Sigmoid colon (tissue), 7 donors: ENCODE data around the gene IRF5. TPM values are rescaled to one million over a fixed set of nuclear protein-coding genes. Genes with fewer than 3 reads are reported as not detected.
A peak's percentile ranks its signal among the peaks of the same experiment; 100 is the strongest.
"Not testable (repeated sequence)": the region's sequence is repeated elsewhere in the genome, so short reads cannot be mapped to it uniquely, and the experiment has no call there.

Experiments
- DNase-seq: peaks from one replicate; pipeline ENCODE4 v3.0.0-alpha.2; 2019
- H3K27ac ChIP-seq, 4 donors: fragments of 200-600 bp; sonication (generic); one replicate each; pipeline ENCODE4 v1.5.1; 2016 to 2019; ENCODE audit warnings: mild to moderate bottlenecking in 1 of 4
- H3K27me3 ChIP-seq, 3 donors: fragments of 200-600 bp; sonication (generic); one replicate each; pipeline ENCODE4 v1.5.1; 2019; ENCODE audit warnings: mild to moderate bottlenecking in 1 of 3
- H3K36me3 ChIP-seq, 4 donors: fragments of 200-600 bp; sonication (generic); one replicate each; pipeline ENCODE4 v1.5.1; 2016 to 2019
- H3K4me1 ChIP-seq, 4 donors: fragments of 200-600 bp; sonication (generic); one replicate each; pipeline ENCODE4 v1.5.1; 2017 to 2019
- H3K4me3 ChIP-seq, 4 donors: fragments of 200-600 bp; sonication (generic); one replicate each; pipeline ENCODE4 v1.5.1; 2017 to 2019; ENCODE audit warnings: mild to moderate bottlenecking in 2 of 4, moderate library complexity in 1 of 4
- H3K9me3 ChIP-seq, 4 donors: fragments of 200-600 bp in 3 of 4; sonication (generic) in 3 of 4; one replicate each; pipeline versions ENCODE4 v1.5.1 to v1.6.1; 2013 to 2019
- EP300 ChIP-seq, 4 donors: sonication (generic); formaldehyde crosslinking; IDR thresholded peaks; one replicate each; pipeline ENCODE4 v1.6.1; 2017; ENCODE audit warnings: antibody characterized with exemption in 4 of 4
- POLR2A ChIP-seq, 2 donors: fragments of 450-650 bp; IDR thresholded peaks; one replicate each; pipeline ENCODE4 v1.6.1; 2016; ENCODE audit warnings: antibody characterized with exemption in 2 of 2, mild to moderate bottlenecking in 2 of 2, moderate library complexity in 2 of 2
- POLR2AphosphoS5 ChIP-seq, 4 donors: sonication (generic); formaldehyde crosslinking; IDR thresholded peaks; one replicate each; pipeline ENCODE4 v1.6.1; 2017; ENCODE audit warnings: antibody characterized with exemption in 4 of 4
- WGBS, 2 donors: extraction: QIAGEN DNeasy Blood & Tissue Kit; methylation state at CpG; one replicate each; pipeline ENCODE4 v1.1.7; 2013; 5-methylcytosine and 5-hydroxymethylcytosine counted together
- intact Hi-C: fragments of 100-400 bp; cut with DNase I; formaldehyde crosslinking; loops from one replicate; pipeline ENCODE4 v1.15.1; 2023
- polyA plus RNA-seq, 3 donors: library from polyadenylated mRNA; stranded (reverse); fragments of 200-250 nt; gene quantifications; one replicate each; pipeline ENCODE4 v1.2.3, GENCODE V29; 2013
- small RNA-seq, 3 donors: library from RNA; depleted of rRNA; stranded (forward); fragments of <200 nt; gene quantifications; one replicate each; pipeline ENCODE3, GENCODE V24; 2016
- total RNA-seq, 4 donors: library from RNA; depleted of rRNA; stranded (reverse); fragments of >200 nt; gene quantifications; one replicate each; pipeline ENCODE4 v1.1.0, GENCODE V29; 2016
- TF ChIP-seq, protein P1 (sequence below), 4 experiments: fragments of 450-650 bp in 3 of 4; fragments of 200-600 bp in 1 of 4; IDR thresholded peaks; one replicate each; pipeline ENCODE4 v1.5.1; 2016 to 2019; ENCODE audit warnings: antibody characterized with exemption in 4 of 4, mild to moderate bottlenecking in 3 of 4, moderate library complexity in 2 of 4
- donor health status: healthy with polysubstance abuse.
- donor health status: Bipolar disorder and iron deficiency.
- donor health status: healthy.

Gene IRF5
- total and polyA plus RNA-seq, 7 donors, result 4.6 to 15.3 (median 6.6) TPM

DNA sequence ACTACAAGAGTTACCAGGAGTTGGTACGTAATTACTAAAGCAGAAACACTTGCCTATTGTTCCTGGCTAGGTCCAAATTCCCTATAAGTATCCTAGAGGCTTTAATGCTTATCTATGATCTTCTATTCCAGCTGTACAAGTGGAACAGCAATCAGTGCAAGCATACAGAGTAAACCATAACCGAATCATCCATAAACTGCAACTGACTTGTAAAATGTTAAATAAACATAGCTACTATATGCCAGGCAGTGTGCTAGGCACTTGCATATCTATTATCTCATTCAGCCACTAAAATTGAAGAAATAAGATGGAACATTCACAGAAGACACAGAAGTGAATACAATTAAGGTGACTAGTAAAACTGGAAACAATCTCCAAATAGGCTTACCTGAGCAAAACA, 55.7 kb downstream of the IRF5 start:
- Histone ChIP-seq H3K27ac (no peak overlapping the region), H3K4me3 (no peak overlapping the region), H3K9me3 (no peaks in the 10 kb centered on the region), H3K4me1 (peaks cover 0 to 3% (median 0%) of the 10 kb centered on the region in 4 donors), H3K36me3 (peaks cover 0 to 88% (median 13%) of the 10 kb centered on the region in 4 donors), H3K27me3 (no peaks in the 10 kb centered on the region)
- TF ChIP-seq EP300 (IDR thresholded peaks at IDR 0.05) (no peak), POLR2AphosphoS5 (IDR thresholded peaks at IDR 0.05) (no peak), POLR2A (IDR thresholded peaks at IDR 0.05) (no peak)
- TF ChIP-seq, protein P1, sequence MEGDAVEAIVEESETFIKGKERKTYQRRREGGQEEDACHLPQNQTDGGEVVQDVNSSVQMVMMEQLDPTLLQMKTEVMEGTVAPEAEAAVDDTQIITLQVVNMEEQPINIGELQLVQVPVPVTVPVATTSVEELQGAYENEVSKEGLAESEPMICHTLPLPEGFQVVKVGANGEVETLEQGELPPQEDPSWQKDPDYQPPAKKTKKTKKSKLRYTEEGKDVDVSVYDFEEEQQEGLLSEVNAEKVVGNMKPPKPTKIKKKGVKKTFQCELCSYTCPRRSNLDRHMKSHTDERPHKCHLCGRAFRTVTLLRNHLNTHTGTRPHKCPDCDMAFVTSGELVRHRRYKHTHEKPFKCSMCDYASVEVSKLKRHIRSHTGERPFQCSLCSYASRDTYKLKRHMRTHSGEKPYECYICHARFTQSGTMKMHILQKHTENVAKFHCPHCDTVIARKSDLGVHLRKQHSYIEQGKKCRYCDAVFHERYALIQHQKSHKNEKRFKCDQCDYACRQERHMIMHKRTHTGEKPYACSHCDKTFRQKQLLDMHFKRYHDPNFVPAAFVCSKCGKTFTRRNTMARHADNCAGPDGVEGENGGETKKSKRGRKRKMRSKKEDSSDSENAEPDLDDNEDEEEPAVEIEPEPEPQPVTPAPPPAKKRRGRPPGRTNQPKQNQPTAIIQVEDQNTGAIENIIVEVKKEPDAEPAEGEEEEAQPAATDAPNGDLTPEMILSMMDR (IDR thresholded peaks at IDR 0.05), result no peak
- 34 to 76% methylated on average over 2 of the region's 2 CpGs for WGBS, 2 donors
- intact Hi-C loops, result no loop called here
- no peak for DNase-seq

DNA sequence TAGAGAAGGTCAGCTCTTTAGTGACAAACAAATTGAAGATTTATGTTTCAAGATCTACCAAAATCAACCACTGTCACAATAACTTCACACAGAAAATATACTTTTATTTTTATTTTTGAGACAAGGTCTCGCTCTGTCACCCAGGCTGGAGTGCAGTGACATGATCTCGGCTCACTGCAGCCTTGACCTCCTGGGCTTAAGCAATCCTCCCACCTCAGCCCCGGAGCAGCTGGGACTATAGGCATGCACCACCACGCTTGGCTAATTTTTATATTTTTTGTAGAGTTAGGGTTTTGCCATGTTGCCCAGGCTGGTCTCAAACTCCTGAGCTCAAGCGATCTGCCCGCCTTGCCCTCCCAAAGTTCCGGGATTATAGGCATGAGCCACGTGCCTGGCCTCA, 56.8 kb downstream of the IRF5 start:
- H3K4me3 ChIP-seq, H3K9me3 ChIP-seq, H3K27me3 ChIP-seq, DNase-seq, H3K27ac ChIP-seq, intact Hi-C loops, H3K4me1 ChIP-seq: not testable (repeated sequence)
- 90 to 93% methylated on average over 8 of the region's 8 CpGs for WGBS, 2 donors
- peaks cover 0 to 89% (median 19%) of the 10 kb centered on the region in 4 donors for H3K36me3 ChIP-seq

DNA sequence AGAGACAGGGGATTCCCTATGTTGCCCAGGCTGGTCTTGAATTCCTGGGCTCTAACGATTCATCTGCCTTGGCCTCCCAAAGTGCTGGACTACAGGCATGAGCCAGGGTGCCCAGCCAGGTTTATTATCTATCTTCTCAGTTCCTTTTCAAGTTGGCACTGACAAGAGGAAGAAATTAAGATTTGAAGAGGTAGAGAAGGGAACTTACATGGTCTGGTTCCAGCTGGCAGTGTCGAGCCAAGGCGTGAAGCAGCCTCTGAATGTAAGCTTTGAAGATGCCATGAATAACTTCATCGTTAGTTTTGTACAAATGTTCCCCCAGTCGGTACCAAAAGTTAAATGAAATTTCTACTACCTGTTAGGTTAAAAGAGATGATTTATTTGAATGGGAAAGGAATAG, 59.5 kb downstream of the IRF5 start:
- H3K4me1 ChIP-seq, result peaks cover 0 to 3% (median 0%) of the 10 kb centered on the region in 4 donors
- H3K36me3 ChIP-seq, result peaks cover 0 to 90% (median 27%) of the 10 kb centered on the region in 4 donors
- TF ChIP-seq POLR2A (IDR thresholded peaks at IDR 0.05) (no peak), POLR2AphosphoS5 (IDR thresholded peaks at IDR 0.05) (no peak), EP300 (IDR thresholded peaks at IDR 0.05) (no peak)
- TF ChIP-seq, protein P1 (IDR thresholded peaks at IDR 0.05), result no peak
- no peak for DNase-seq
- H3K27me3 ChIP-seq, result no peaks in the 10 kb centered on the region
- H3K27ac ChIP-seq, result peak overlapping the region in 2 of 4 donors; percentile 12 to 53
- WGBS, 2 donors, result 93 to 94% methylated on average over 5 of the region's 5 CpGs
- intact Hi-C loops, result no loop called here
- no peaks in the 10 kb centered on the region for H3K9me3 ChIP-seq
- H3K4me3 ChIP-seq, result no peak overlapping the region

Small RNA genes lying within 50 kb of the gene (small RNA-seq; reads per million reads assigned to genes)
- 0 reads per million in 3 donors for gene RN7SL306P

Other genes starting within 250 kb of the IRF5 start
- 100 to 1,000 TPM; 153 to 250 (median 198) TPM for gene CALU, start 198.6 kb upstream of the IRF5 start, total RNA-seq
- 10 to 100 TPM; 14.4 to 38.7 (median 23.1) TPM for gene CALU, start 198.6 kb upstream of the IRF5 start, polyA plus RNA-seq
- not detected for gene OPN1SW, start 162.1 kb upstream of the IRF5 start, total RNA-seq
- gene OPN1SW, start 162.1 kb upstream of the IRF5 start, polyA plus RNA-seq, result not detected
- gene CCDC136, start 146.0 kb upstream of the IRF5 start, total RNA-seq, result 10 to 100 TPM; 19.9 to 53.7 (median 23.7) TPM
- 1 to 10 TPM in 2 of 3 donors, not detected in 1; 2.4 to 2.8 TPM for gene CCDC136, start 146.0 kb upstream of the IRF5 start, polyA plus RNA-seq
- gene FLNC, start 107.5 kb upstream of the IRF5 start, total RNA-seq, result 100 to 1,000 TPM in 3 of 4 donors, 10 to 100 TPM in 1; 95.3 to 489 (median 242) TPM
- 10 to 100 TPM in 1 of 3 donors, 1 to 10 TPM in 1, under 1 TPM in 1; 0.69 to 12.6 (median 5.4) TPM for gene FLNC, start 107.5 kb upstream of the IRF5 start, polyA plus RNA-seq
- 100 to 1,000 TPM in 3 of 4 donors, 10 to 100 TPM in 1; 96.7 to 138 (median 131) TPM for gene ATP6V1F, start 75.1 kb upstream of the IRF5 start, total RNA-seq
- 100 to 1,000 TPM; 148 to 214 (median 183) TPM for gene ATP6V1F, start 75.1 kb upstream of the IRF5 start, polyA plus RNA-seq
- gene KCP, start 27.2 kb upstream of the IRF5 start, total RNA-seq, result under 1 TPM in 3 of 4 donors, not detected in 1; 0.14 to 0.36 (median 0.28) TPM
- under 1 TPM in 1 of 3 donors, not detected in 2; 0.42 TPM for gene KCP, start 27.2 kb upstream of the IRF5 start, polyA plus RNA-seq
- 10 to 100 TPM; 35.2 to 40.5 (median 35.9) TPM for gene TNPO3, start 117.2 kb downstream of the IRF5 start, total RNA-seq
- gene TNPO3, start 117.2 kb downstream of the IRF5 start, polyA plus RNA-seq, result 10 to 100 TPM; 13.2 to 23.8 (median 16.0) TPM
- gene TSPAN33, start 206.8 kb downstream of the IRF5 start, total RNA-seq, result 1 to 10 TPM; 3.0 to 7.5 (median 5.7) TPM
- 10 to 100 TPM in 1 of 3 donors, 1 to 10 TPM in 2; 5.8 to 19.6 (median 9.6) TPM for gene TSPAN33, start 206.8 kb downstream of the IRF5 start, polyA plus RNA-seq